GM18858 (cell line): Measurements from ENCODE around the gene ATP8B4.

Experiments used
- ATAC-seq: cut with Tn5 transposase; IDR thresholded peaks from one replicate; pipeline ENCODE4 v1.9.1; 2021; ENCODE audit not compliant: unreplicated experiment

The ATP8B4 gene

GRCh38 chr15:49963033-49963772, 155.8 kb downstream of the ATP8B4 start:
- peak; percentile 49 for ATAC-seq

- no peak for ATAC-seq
Observed at GRCh38 chr15:49962044-49962602, 156.9 kb downstream of the ATP8B4 start.

GRCh38 chr15:49953421-49953820, 165.6 kb downstream of the ATP8B4 start:
- ATAC-seq = no peak

DNA sequence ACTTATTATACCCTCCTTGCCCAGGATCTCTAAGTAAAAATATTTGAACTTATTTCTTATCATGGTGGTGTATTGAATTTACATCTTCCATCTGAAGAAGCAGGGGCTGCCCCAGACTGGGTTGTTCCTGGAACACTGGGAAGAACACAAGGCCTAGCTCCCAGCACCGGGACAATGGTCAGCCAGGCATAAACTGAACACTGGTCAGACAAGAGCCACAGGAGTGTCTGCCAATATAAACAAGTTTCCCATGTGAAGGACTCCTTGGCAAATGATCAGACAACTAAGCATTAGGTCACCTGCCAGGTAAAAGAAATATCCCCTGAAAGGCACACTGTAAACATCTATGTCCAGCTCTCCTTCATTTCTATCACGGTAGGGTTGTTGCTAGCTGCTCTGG, 172.4 kb downstream of the ATP8B4 start:
- ATAC-seq = no peak

- no peak for ATAC-seq
Observed at GRCh38 chr15:49934487-49934886, 184.5 kb downstream of the ATP8B4 start.

GRCh38 chr15:49927189-49927861, 191.7 kb downstream of the ATP8B4 start:
- ATAC-seq = no peak

DNA sequence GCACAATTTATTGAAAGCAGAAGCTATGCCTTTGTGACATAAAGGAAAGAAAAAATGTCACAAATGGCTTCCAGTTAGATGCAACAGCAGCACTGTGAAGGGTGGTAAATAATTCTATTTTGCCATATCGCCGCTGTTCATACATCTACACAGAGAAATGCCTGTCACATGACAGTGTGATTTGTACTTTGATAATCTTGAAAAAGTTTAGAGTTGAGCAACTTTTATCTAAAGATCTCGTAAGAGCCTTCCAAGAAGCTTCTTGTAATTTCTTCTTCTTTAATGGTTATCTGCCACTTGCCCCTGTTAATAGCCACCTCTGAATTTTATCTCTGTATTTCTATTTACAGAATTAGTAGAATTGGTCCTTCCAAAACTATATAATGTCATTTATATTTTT, 192.3 kb downstream of the ATP8B4 start:
- no peak for ATAC-seq

DNA sequence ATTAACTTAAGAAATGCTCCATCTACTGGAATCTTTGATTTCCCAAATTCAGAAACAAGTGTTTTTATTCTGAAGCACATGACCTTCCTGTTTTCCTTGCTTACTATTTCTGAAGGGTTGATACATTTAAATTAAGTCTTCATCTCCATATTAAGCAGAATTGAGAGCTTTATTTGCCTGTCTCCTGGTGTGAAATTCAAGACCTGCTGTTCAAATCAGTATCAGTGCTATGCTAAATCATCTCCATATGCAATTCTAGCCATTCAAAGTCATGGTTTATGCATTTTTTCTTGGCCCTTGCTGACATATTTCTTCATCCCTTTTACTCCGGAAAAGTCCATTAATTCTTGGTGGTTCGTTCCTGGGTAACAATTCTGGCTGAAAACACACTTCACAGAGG, 195.4 kb downstream of the ATP8B4 start:
- ATAC-seq = no peak

- no peak for ATAC-seq
Observed at GRCh38 chr15:49919034-49919433, 200.0 kb downstream of the ATP8B4 start.

GRCh38 chr15:49918121-49918520, 200.9 kb downstream of the ATP8B4 start:
- no peak for ATAC-seq

DNA sequence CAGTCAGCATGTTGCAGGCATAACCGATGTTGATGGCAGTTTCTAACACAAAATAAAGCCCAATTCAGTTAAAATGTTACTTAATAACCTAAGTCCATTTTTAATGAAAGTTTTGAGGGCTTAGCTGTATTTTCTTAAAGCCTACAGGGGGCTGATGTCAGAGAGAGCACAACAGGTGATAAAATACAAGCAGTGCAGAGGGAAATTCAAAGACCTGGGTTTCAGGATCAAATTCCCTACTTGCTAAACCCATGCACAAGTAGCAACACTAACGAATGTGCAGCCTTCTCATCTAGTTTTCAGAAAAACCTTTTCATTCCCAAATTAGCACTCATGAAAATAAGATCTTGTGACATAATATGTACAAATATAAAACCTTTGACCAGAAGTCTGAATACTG, 202.0 kb downstream of the ATP8B4 start:
- ATAC-seq = no peak

DNA sequence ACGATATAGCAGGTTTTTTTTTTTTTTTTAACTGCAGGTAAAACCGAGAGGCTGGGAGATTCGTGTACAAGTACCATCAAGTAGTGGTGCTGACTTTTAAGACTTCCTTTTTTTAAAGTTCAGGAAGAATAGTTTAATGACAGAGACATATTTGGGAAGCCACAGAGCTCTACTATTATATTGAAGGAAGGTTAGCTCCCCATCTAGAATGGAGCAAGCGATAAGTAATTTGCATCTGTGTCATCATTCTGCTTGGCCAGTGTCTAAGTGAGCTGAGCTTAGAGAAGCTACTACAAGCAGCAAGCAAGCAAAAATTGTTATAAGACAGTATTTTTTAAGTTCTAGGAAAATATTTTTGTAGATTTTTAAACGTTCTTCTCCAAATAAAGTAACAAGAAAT, 203.2 kb downstream of the ATP8B4 start:
- ATAC-seq = no peak

- no peak for ATAC-seq
Observed at GRCh38 chr15:49908933-49909295, 210.1 kb downstream of the ATP8B4 start.

DNA sequence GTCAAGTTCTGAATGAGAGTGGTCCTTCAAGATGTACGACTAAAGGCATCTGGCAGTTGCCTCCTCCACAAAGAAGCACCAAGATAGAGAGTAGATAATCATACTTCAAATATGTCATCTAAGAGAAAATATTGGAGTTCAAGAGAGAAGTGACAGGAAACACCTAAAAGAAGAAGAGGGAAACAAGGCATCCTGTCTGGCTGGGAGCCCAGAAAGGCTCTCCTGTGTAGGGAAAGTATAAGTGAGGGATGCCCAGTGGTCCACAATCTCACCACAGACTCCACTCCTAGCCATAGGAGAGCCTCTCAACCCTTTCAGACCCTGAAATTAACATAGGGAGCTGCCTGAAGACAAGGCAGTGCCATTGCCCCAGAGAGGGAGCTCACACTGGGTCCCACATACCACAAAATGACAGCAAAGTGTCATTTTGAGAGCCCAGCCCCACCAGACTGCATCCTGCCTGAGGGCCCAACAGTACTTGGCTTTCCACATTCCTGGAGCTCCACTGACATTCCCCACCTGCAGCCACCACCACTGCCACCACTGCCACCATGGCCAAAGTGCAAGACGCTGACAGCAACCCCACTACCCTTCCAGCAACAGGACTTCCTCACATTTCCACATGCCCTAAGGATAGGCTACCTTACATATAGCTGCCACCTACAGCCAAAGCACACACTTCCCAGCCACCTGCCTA, 210.6 kb downstream of the ATP8B4 start:
- ATAC-seq = no peak

DNA sequence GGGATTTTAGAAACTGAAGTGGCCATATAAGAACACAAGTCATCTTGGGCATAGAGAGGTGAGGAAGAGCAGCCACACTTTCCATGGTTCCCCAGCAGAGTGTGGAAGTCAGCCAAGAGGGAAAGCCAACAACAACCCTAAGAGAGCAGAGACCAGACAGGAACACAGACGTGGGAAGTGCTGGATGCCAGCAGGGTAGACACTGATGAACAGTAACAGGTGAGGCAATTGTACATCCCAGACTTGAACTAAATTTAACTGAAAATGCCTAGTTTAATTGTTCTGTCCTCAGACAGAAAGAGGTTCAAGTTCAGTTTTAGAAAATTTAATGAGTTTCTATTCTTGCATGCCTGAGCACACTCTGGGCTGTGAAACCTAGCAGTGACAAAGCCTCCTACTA, 212.1 kb downstream of the ATP8B4 start:
- ATAC-seq = no peak

GRCh38 chr15:49905221-49905620, 213.8 kb downstream of the ATP8B4 start:
- ATAC-seq = no peak

GRCh38 chr15:49904296-49904695, 214.7 kb downstream of the ATP8B4 start:
- ATAC-seq = no peak

DNA sequence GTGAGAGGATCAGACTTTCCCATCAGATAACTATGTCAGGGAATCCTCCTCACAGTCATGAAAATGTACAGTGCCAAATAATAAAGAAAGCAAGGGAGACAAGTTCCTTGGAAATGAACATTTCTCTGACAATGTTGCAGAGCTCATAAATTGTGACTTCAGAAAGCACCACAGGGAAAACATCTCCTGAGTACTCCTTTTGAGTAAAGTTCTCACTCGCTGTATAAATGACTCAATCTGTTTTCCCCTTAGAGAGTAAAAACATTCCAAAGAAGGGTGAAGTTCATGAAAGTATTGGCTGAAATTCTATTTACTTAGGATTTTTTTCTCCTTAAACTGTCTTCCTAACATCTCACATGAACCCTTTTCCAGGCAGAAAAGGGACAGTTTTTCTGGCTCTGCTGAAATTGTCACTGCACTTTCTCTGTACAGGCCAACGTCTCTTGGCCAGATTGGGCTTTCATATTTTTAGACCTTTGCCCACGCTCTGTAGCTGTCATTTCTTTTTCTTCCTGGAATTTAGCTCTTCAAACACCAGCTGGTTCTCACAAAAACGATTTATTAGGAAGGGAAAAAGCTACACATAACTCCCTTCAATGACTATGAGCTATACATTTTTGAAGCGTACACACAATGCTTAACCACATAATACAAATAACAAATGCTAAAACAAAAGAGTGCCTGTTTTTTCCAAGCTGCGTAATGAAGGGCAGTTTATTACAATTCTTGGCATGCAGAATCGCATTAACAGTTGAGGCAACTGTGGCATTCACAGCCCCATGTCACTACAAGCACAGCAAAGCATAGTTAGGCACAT, 216.1 kb downstream of the ATP8B4 start:
- ATAC-seq = no peak

GRCh38 chr15:49901996-49902684, 216.9 kb downstream of the ATP8B4 start:
- ATAC-seq = no peak

DNA sequence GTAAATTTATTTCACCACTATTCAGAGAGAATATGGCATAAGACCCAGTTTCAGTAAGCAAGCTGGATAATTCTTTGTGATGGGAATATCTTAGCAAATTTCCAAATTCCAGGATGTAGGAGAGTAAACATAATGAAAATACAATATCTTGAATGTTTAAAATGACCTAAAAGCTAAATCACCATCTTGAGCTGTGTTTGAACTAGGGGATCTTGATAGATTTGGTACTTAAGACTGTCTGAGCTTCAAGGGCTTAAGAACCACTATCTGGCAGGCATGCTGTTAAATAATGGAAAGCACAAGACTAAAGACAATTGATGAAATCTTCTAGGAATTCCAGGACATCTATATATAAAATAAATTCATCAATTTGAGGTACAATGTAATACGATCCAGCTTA, 217.7 kb downstream of the ATP8B4 start:
- ATAC-seq = no peak

GRCh38 chr15:49900903-49901235, 218.2 kb downstream of the ATP8B4 start:
- no peak for ATAC-seq
